ENCODE results near the gene TMEM86A.

Gene TMEM86A

GRCh38 chr11:18743365-18743764 lies 44.8 kb downstream of the TMEM86A start:
- DNase-seq = no peak
- in situ Hi-C loops (cut with HindIII; ENCODE audit: low pct_ligation_motif_present, low pct_unique_long_range_greater_than_20kb, low sequenced_read_pairs) = no loop called here

GRCh38 chr11:18743900-18744514 lies 45.4 kb downstream of the TMEM86A start:
- in situ Hi-C loops (cut with HindIII; ENCODE audit: low pct_ligation_motif_present, low pct_unique_long_range_greater_than_20kb, low sequenced_read_pairs) = no loop called here
- no peak for DNase-seq

GRCh38 chr11:18745251-18745650 lies 46.7 kb downstream of the TMEM86A start:
- no peak for DNase-seq
- in situ Hi-C loops (cut with HindIII; ENCODE audit: low pct_ligation_motif_present, low pct_unique_long_range_greater_than_20kb, low sequenced_read_pairs) = no loop called here

DNA sequence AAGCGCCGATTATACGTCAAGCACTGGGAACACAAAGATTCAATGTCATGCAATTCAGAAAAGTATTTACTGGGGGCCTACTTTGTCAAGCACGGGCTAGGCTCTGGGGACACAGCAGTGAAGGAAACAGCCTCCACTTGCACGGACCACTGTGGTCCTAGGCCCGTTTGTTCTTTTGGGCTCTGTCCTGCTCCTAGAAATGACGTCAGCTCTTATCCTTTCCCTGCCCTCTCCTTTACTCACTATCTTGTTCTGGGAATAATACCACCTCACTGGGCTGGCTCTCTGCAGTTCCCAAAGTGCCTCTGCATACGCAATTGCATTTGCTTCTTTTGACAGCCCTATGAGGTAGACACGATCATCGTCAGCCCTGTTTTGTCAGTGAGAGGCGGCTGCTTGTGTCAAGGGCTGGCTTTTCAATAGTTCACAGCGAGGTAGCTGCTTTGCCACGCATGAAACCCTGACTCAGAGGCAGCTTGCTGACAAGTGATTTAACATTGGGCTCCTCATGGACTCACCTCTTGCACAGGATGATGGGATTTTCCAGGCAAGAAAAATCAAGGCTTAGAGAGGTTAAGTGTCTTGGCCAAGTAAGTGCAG lies 50.3 kb downstream of the TMEM86A start:
- peak; percentile 40 for DNase-seq
- in situ Hi-C loops (cut with HindIII; ENCODE audit: low pct_ligation_motif_present, low pct_unique_long_range_greater_than_20kb, low sequenced_read_pairs) = no loop called here

GRCh38 chr11:18749681-18750319 lies 51.2 kb downstream of the TMEM86A start:
- DNase-seq = peak; percentile 78
- in situ Hi-C loops (cut with HindIII; ENCODE audit: low pct_ligation_motif_present, low pct_unique_long_range_greater_than_20kb, low sequenced_read_pairs) = no loop called here

GRCh38 chr11:18750944-18751343 lies 52.4 kb downstream of the TMEM86A start:
- in situ Hi-C loops (cut with HindIII; ENCODE audit: low pct_ligation_motif_present, low pct_unique_long_range_greater_than_20kb, low sequenced_read_pairs) = no loop called here

GRCh38 chr11:18752502-18752901 lies 53.9 kb downstream of the TMEM86A start:
- in situ Hi-C loops (cut with HindIII; ENCODE audit: low pct_ligation_motif_present, low pct_unique_long_range_greater_than_20kb, low sequenced_read_pairs) = no loop called here
- DNase-seq = no peak

More at GRCh38 chr11:18750944-18751343, 52.4 kb downstream of the TMEM86A start:
- no peak for DNase-seq

DNA sequence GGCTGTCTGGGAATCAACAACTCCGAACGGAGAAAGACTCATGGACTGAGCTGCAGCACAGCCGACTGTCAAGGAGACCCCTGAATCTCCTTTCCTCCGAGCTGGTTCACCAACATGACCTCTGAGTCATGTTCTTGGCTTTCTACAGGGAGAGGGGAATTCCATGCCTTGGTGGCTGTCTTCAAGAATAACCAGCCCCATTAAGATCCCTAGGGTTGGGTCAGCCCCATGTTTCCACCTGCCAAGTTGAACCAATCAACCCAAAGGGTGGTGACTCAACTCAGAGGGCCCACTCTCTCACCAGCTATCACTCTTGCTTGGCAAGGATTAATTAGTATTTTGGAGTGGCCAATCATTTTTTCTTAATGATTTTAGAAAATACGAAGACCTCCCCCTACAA lies 55.7 kb downstream of the TMEM86A start:
- in situ Hi-C loops (cut with HindIII; ENCODE audit: low pct_ligation_motif_present, low pct_unique_long_range_greater_than_20kb, low sequenced_read_pairs) = no loop called here
- DNase-seq = peak; percentile 46
